Vagina (tissue), 2 donors: Measurements from ENCODE around the gene PPTC7.

ENCODE experiments used
- POLR2A ChIP-seq, 2 donors: fragments of 450-650 bp; IDR thresholded peaks; one replicate each; pipeline ENCODE4 v1.6.1; 2017; ENCODE audit warnings: antibody characterized with exemption in 2 of 2, mild to moderate bottlenecking in 2 of 2, moderate library complexity in 2 of 2
- POLR2AphosphoS5 ChIP-seq, 2 donors: sonication (generic); formaldehyde crosslinking; IDR thresholded peaks; one replicate each; pipeline ENCODE4 v1.9.0; 2017; ENCODE audit warnings: antibody characterized with exemption in 2 of 2, mild to moderate bottlenecking in 2 of 2, low read depth in 1 of 2; ENCODE audit not compliant: insufficient read depth in 1 of 2
- TF ChIP-seq, protein P1 (sequence below), 3 experiments: fragments of 450-650 bp in 2 of 3; fragments of 200-600 bp in 1 of 3; sonication (generic) in 1 of 3; IDR thresholded peaks; one replicate each; pipeline ENCODE4 v1.5.1; 2017 to 2019; ENCODE audit warnings: antibody characterized with exemption in 3 of 3, mild to moderate bottlenecking in 2 of 3, moderate library complexity in 2 of 3

- no peak for TF ChIP-seq POLR2A (IDR thresholded peaks at IDR 0.05)
- TF ChIP-seq POLR2AphosphoS5 (IDR thresholded peaks at IDR 0.05; ENCODE audit: insufficient read depth in 1 of 2, low read depth in 1 of 2): no peak
- TF ChIP-seq, protein P1, sequence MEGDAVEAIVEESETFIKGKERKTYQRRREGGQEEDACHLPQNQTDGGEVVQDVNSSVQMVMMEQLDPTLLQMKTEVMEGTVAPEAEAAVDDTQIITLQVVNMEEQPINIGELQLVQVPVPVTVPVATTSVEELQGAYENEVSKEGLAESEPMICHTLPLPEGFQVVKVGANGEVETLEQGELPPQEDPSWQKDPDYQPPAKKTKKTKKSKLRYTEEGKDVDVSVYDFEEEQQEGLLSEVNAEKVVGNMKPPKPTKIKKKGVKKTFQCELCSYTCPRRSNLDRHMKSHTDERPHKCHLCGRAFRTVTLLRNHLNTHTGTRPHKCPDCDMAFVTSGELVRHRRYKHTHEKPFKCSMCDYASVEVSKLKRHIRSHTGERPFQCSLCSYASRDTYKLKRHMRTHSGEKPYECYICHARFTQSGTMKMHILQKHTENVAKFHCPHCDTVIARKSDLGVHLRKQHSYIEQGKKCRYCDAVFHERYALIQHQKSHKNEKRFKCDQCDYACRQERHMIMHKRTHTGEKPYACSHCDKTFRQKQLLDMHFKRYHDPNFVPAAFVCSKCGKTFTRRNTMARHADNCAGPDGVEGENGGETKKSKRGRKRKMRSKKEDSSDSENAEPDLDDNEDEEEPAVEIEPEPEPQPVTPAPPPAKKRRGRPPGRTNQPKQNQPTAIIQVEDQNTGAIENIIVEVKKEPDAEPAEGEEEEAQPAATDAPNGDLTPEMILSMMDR (IDR thresholded peaks at IDR 0.05): no peak
Observed at GRCh38 chr12:110576504-110576903, 6.6 kb downstream of the PPTC7 start.
